GM21576 (cell line): ENCODE measurements around the gene USP49.
A peak's percentile ranks its signal among the peaks of the same experiment; 100 is the strongest.
"Not testable (repeated sequence)": the region's sequence is repeated elsewhere in the genome, so short reads cannot be mapped to it uniquely, and the experiment has no call there.

ENCODE experiments used
- ATAC-seq: cut with Tn5 transposase; IDR thresholded peaks from one replicate; pipeline ENCODE4 v1.9.1; 2021; ENCODE audit warnings: mild to moderate bottlenecking, moderate library complexity; ENCODE audit not compliant: unreplicated experiment

The USP49 gene

GRCh38 chr6:41895300-41896233 is at the start of gene USP49:
Gene USP49 (minus strand): TSS chr6:41895375. CDS start chr6:41806983, 88,392 bp downstream.
- ATAC-seq = peak; percentile 77

GRCh38 chr6:41943456-41943855 is 48.3 kb upstream of the USP49 start:
- no peak for ATAC-seq

- not testable (repeated sequence) for ATAC-seq
Measured at GRCh38 chr6:41942882-41943281, 47.7 kb upstream of the USP49 start.

- ATAC-seq = no peak
Measured at GRCh38 chr6:41942067-41942851, 47.1 kb upstream of the USP49 start.

- ATAC-seq = peak; percentile 90
Measured at GRCh38 chr6:41941280-41942066, 46.3 kb upstream of the USP49 start, which contains the start of gene CCND3. Gene CCND3 (minus strand): TSS chr6:41941808. CDS start chr6:41941649, 159 bp downstream.

GRCh38 chr6:41940759-41941279 is 45.6 kb upstream of the USP49 start:
- peak; percentile 9 for ATAC-seq

- no peak for ATAC-seq
Measured at GRCh38 chr6:41939848-41940758, 44.9 kb upstream of the USP49 start.

- ATAC-seq = no peak
Measured at GRCh38 chr6:41939176-41939847, 44.1 kb upstream of the USP49 start.

GRCh38 chr6:41938590-41939175 is 43.5 kb upstream of the USP49 start:
- no peak for ATAC-seq

- ATAC-seq = no peak
Measured at GRCh38 chr6:41937861-41938574, 42.8 kb upstream of the USP49 start.

GRCh38 chr6:41937472-41937860 is 42.3 kb upstream of the USP49 start:
- no peak for ATAC-seq

- ATAC-seq = peak; percentile 51
Measured at GRCh38 chr6:41936073-41936837, 41.1 kb upstream of the USP49 start.

- ATAC-seq = no peak
Measured at GRCh38 chr6:41935685-41936072, 40.5 kb upstream of the USP49 start.

- no peak for ATAC-seq
Measured at GRCh38 chr6:41935193-41935574, 40.0 kb upstream of the USP49 start.

GRCh38 chr6:41934278-41935192 is 39.4 kb upstream of the USP49 start:
- no peak for ATAC-seq

GRCh38 chr6:41932378-41932777 is 37.2 kb upstream of the USP49 start:
- ATAC-seq = no peak
